Measurements from ENCODE around the gene DBP. TPM values are rescaled to one million over a fixed set of nuclear protein-coding genes. Genes with fewer than 3 reads are reported as not detected.

The DBP gene
- total and polyA plus RNA-seq, 9 donors: 19.7 to 69.8 (median 29.0) TPM

- peaks cover 13% of the 10 kb centered on the region for H3K4me1 ChIP-seq (ENCODE audit: insufficient read depth)
- intact Hi-C loops (cut with DNase I): no loop called here
- H3K36me3 ChIP-seq: no peaks in the 10 kb centered on the region
- peak overlapping the region; percentile 60 for H3K4me3 ChIP-seq
- no peaks in the 10 kb centered on the region for H3K9me3 ChIP-seq
- no peaks in the 10 kb centered on the region for H3K27me3 ChIP-seq
- TF ChIP-seq EP300 (IDR thresholded peaks at IDR 0.05): no peak
- peak overlapping the region; percentile 89 to 93 for H3K27ac ChIP-seq
- 1 to 2% (median 1%) methylated on average over 35 of the region's 35 CpGs for WGBS, 3 donors
- DNase-seq: peak; percentile 71 to 78 (median 76)
Observed at GRCh38 chr19:48635966-48636858, 967 bp downstream of the DBP start.

GRCh38 chr19:48635263-48635965, 1.8 kb downstream of the DBP start:
- Histone ChIP-seq H3K27ac (peak overlapping the region; percentile 89 to 93), H3K4me3 (peak overlapping the region; percentile 60), H3K4me1 (ENCODE audit: insufficient read depth) (peaks cover 20% of the 10 kb centered on the region), H3K9me3 (no peaks in the 10 kb centered on the region), H3K27me3 (no peaks in the 10 kb centered on the region), H3K36me3 (no peaks in the 10 kb centered on the region)
- 1 to 2% (median 2%) methylated on average over 32 to 67 of the region's 67 CpGs for WGBS, 3 donors
- no peak for TF ChIP-seq EP300 (IDR thresholded peaks at IDR 0.05)
- TF ChIP-seq POLR2A (IDR thresholded peaks at IDR 0.05): peak; percentile 48
- intact Hi-C loops (cut with DNase I): no loop called here
- DNase-seq: peak; percentile 82 to 88 (median 84)

DNA sequence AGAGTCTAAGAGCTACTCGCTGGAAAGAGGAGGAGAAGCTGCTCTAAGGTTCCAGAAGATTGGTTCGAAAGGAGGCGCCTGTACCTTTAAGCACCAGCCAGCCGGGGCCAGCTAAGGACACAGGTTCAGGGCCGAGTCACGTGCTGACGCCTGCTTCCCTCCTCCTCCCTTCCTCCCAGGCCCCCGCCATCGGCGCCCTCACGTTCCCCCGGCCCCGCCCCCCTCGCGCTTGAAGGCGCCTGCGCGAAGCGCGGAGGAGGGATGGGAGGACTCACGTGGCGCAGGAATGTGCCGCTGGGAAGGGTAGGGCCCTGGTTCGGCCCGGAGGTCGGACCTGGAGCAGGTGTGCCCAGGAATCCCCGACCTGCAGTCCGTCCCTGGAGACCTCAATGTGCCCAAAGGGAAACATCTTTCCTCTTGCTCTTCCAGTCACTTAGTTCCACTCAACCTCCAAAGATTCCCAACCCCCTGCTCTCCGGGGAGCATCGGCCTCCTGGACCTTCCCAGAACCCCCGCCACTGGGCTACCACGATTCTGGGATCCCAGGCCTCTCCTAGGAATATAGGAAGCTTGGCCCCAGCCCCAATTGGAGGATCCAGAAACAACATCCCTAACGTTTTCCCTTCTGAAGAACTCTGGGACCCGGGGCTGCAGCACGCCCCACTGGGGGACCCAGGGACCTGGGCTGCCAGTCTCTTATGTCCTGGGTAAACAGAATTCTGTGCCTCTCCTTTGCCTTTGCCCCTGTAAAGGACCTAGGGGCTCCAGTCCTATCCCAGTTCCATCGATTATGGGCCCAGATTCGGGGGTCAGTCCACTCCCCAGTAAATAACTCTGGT, 2.5 kb downstream of the DBP start:
- Histone ChIP-seq H3K4me1 (ENCODE audit: insufficient read depth) (peaks cover 22% of the 10 kb centered on the region), H3K27ac (peak overlapping the region; percentile 89 to 93)
- WGBS, 3 donors: 3 to 8% (median 5%) methylated on average over 22 to 37 of the region's 37 CpGs

DNA sequence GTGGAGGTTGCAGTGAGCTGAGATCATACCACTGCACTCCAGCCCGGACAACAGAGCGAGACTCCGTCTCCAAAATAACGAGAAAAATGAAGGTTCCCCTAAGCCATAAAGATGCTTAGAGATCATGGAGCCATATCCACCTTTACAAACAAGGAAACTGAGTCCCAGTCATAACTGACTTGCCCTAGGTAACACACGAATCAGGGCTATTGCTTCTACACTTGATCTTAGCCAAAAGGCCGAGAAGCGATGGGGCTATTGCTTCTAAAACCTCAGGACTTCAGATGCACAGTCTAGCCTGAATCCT, 3.2 kb downstream of the DBP start:
- WGBS, 3 donors: 13 to 21% (median 19%) methylated on average over 7 of the region's 7 CpGs
- TF ChIP-seq POLR2A (IDR thresholded peaks at IDR 0.05): no peak
- TF ChIP-seq EP300 (IDR thresholded peaks at IDR 0.05): no peak
- TF ChIP-seq, protein P1, sequence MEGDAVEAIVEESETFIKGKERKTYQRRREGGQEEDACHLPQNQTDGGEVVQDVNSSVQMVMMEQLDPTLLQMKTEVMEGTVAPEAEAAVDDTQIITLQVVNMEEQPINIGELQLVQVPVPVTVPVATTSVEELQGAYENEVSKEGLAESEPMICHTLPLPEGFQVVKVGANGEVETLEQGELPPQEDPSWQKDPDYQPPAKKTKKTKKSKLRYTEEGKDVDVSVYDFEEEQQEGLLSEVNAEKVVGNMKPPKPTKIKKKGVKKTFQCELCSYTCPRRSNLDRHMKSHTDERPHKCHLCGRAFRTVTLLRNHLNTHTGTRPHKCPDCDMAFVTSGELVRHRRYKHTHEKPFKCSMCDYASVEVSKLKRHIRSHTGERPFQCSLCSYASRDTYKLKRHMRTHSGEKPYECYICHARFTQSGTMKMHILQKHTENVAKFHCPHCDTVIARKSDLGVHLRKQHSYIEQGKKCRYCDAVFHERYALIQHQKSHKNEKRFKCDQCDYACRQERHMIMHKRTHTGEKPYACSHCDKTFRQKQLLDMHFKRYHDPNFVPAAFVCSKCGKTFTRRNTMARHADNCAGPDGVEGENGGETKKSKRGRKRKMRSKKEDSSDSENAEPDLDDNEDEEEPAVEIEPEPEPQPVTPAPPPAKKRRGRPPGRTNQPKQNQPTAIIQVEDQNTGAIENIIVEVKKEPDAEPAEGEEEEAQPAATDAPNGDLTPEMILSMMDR (IDR thresholded peaks at IDR 0.05): no peak
- Histone ChIP-seq H3K27me3 (no peaks in the 10 kb centered on the region), H3K4me3 (peak overlapping the region; percentile 26), H3K9me3 (no peaks in the 10 kb centered on the region), H3K4me1 (ENCODE audit: insufficient read depth) (peaks cover 25% of the 10 kb centered on the region), H3K27ac (peak overlapping the region; percentile 65 to 80), H3K36me3 (no peaks in the 10 kb centered on the region)
- DNase-seq: no peak
- intact Hi-C loops (cut with DNase I): no loop called here

More for the DNA sequence above, 2.5 kb downstream of the DBP start:
- no peaks in the 10 kb centered on the region for H3K36me3 ChIP-seq
- H3K4me3 ChIP-seq: peak overlapping the region; percentile 38
- no peaks in the 10 kb centered on the region for H3K27me3 ChIP-seq
- TF ChIP-seq POLR2A (IDR thresholded peaks at IDR 0.05) (peak; percentile 77), EP300 (IDR thresholded peaks at IDR 0.05) (peak; percentile 27)
- TF ChIP-seq, protein P1 (IDR thresholded peaks at IDR 0.05): no peak
- intact Hi-C loops (cut with DNase I): no loop called here
- DNase-seq: peak; percentile 98 to 99 (median 98)
- H3K9me3 ChIP-seq: no peaks in the 10 kb centered on the region

Data from ovary (tissue), 9 donors.